HG03521 (cell line): ENCODE results near the gene ASXL2.

Experiments used
- ATAC-seq: cut with Tn5 transposase; IDR thresholded peaks from one replicate; pipeline ENCODE4 v1.9.1; 2021; ENCODE audit warnings: mild to moderate bottlenecking, moderate library complexity; ENCODE audit not compliant: unreplicated experiment

The ASXL2 gene

DNA sequence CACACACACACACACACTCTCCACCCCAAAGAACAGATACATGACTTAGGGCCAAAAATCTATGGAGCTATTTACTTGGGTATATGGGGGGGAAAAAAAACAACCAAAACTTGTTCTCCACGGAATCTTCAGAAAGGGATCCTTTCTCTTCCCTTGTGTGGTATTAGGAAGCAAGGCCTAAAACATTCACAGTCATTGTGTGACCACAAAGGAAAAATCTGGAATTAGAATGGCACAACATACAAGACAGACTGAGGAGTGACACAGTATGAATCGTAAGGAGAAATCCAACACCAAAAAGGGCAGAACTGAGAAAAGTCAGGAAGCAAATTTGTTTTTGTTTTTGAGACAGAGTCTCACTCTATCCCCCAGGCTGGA lies 70.3 kb downstream of the ASXL2 start:
- no peak for ATAC-seq

GRCh38 chr2:25806941-25807340 lies 71.3 kb downstream of the ASXL2 start:
- no peak for ATAC-seq

DNA sequence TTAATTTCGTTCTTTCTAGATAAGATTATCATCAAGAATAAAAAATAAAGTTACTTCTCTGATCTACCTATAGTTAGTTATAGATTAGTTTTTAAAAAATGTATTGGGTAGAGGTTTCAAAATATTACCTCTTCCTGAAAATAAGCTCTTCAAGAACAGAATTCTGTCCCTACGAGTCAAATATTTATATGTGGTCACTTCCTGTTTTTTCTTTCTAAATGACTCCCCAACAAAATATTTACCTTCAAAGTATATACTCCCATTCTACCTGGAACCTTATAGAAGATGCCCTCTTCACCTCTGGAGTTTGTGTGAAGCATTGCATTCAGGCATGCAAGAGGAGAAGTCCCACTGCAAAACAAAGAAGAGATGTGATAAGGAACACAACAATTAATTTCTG lies 72.3 kb downstream of the ASXL2 start:
- ATAC-seq: no peak

DNA sequence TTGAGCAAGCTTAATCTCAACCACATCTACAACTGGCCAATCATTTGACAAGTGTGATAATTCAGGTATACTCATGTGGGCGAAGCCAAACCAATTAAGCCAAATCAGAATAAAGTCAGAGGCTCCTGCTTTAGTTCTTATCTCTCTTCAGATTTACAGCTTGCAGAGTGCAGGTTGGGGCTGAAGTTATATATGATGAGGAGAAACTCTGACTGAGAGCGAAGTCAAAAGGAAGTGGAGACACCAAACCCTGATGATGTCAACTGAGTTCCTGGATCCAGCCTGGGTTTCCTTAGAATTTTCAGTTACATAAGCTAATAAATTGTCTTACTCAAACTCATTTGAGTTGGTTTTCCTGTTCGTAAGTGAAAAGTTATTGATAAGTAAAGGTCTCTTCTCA lies 73.9 kb downstream of the ASXL2 start:
- no peak for ATAC-seq

DNA sequence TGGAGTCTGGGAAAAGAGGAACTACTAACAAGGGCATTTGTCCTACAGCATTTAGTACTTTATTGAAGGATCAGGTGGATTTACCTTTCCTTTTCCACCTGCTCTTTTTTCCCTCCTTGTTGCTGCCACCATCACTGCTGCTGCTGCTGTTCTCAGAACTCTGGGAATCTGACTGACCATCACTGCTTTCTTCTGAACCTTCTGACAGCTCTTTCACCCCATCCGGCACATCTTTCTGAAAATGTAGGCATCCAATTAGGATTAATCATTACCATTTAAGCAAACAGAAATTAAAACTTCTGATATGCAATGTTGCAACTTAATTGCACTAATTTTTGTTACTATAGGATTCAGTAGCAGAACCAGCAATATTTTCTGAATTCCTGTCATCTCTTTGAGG lies 79.0 kb downstream of the ASXL2 start:
- no peak for ATAC-seq

GRCh38 chr2:25797620-25798488 lies 80.4 kb downstream of the ASXL2 start:
- no peak for ATAC-seq

GRCh38 chr2:25794544-25795276 lies 83.6 kb downstream of the ASXL2 start:
- ATAC-seq: no peak

DNA sequence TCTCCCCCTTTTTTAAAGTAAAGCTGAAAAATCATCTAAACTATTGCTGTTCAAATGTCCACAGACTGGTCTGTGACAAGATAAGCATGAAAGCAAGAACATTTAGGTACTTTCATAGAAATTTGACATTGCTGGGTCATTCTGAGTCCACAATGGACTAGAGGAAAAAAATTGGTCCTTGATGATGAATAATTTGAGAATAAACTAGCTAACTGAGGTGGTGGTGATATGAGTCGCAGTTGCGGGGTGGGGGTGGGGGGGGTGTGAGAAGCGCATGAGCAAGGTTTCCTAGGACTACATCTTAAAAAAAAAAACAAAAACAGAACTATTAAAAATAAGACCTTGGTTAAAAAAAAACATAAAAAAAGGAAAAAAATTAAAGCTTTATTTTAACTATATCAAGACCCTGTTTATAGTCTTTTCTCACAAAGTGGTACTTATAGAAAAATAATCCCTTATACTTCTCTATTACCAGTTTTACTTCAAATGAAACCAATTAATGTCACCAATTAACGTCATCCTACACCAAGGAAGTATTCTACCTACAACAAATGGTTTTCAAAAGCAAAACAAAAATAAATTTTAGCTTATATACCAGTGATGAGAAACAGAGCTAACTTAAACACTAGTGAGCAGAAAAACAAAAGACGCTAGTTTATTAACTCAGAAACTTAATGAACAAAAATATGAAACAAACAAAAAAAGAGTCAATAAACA lies 88.1 kb downstream of the ASXL2 start:
- ATAC-seq: no peak

- no peak for ATAC-seq
Measured at GRCh38 chr2:25788457-25788856, 89.8 kb downstream of the ASXL2 start.

DNA sequence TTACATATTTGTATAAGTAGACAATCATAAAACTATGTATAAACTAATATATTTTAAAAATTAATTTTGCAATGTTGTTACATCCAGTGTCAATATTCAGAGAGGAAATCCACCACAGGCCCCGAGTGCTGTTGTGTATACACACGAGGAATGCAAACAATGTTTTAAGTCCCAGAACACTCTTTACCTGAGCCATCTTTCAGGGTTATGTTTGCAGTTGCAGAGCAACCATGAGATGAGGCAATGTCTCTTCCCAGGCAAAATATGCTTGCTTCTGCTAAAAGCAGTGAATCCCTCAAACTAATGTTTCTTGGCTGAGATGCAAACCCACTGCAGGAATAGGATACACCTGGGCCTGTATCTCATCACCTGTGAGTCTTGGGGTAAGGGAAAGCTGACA lies 91.3 kb downstream of the ASXL2 start:
- ATAC-seq: no peak

DNA sequence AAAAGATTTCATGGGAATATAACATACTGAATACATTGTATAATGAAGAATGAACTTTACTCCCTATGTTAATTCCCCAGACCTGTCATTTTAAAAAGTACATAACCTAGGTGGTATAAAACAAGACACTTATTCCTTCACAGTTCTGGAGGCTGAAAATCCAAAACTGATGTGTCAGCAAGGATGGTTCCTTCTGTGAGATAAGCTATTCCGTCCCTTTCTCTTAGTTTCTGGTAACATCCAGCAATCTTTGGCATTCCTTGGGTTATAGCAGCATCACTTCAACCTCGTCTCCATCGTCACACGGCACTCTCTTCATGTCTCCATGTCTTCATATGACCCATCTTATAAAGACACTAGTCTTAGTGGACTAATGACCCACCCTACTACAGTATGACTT lies 93.9 kb downstream of the ASXL2 start:
- no peak for ATAC-seq

GRCh38 chr2:25777077-25777476 lies 101.2 kb downstream of the ASXL2 start:
- ATAC-seq: no peak

- no peak for ATAC-seq
Measured at GRCh38 chr2:25772078-25772477, 106.2 kb downstream of the ASXL2 start.

- no peak for ATAC-seq
Measured at GRCh38 chr2:25763575-25763974, 114.7 kb downstream of the ASXL2 start.

DNA sequence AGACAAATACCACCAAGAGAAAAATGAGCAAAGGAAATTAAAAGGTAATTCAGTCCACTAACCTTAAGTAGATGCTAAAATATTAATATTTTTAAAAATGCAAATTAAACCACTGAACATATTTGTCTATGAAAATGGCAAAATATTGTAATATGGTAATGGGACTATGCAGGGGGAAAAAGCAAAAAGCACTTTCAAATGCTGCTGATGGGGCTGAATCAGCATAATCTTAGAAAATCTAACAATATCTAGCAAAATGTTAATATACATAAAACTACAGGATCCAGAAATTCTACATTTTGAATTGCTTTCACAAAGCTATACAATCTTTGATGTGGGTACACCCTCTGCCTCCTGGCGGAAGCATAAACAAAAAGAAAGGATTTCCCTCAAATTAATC lies 118.0 kb downstream of the ASXL2 start:
- no peak for ATAC-seq

DNA sequence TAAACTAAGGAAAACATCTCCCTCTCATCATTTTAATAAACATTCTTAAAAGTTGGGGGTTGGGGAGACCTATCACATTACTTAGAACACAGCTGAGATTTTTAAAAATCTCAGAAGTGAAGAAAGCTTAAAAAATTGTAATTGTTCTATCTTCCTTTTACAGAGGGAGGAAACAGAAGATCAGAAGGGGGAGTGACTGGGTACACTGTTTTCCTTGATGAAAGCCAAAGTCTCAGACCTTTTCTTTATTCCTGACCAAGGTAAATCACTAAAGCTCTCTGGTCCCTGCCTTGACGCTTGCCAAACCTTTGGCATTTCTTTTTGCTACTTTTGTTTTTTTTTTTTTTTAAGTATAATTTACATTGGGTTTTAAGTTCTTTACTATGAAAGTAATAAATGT lies 119.9 kb downstream of the ASXL2 start:
- no peak for ATAC-seq

DNA sequence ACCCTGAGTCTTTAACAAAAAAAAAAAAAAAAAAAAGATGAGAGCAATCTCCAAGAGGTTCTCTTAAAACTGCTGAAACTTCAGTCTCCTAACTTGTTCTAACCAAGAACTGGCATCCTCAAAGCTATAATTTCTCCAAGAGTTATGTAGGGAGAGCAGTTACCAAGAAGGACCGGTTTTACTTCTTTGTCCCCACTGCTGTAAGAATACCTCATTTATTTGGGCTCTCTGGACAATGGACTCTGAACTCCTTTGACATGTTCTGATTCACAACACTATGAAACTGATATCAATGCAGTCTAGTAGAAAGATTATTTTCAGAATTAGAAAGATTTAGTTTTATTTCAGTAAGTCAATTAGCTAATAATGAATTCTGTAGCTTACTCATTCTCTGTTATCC lies 120.4 kb downstream of the ASXL2 start:
- no peak for ATAC-seq

GRCh38 chr2:25756536-25756935 lies 121.8 kb downstream of the ASXL2 start:
- ATAC-seq: no peak

- no peak for ATAC-seq
Measured at GRCh38 chr2:25749676-25750075, 128.6 kb downstream of the ASXL2 start.

DNA sequence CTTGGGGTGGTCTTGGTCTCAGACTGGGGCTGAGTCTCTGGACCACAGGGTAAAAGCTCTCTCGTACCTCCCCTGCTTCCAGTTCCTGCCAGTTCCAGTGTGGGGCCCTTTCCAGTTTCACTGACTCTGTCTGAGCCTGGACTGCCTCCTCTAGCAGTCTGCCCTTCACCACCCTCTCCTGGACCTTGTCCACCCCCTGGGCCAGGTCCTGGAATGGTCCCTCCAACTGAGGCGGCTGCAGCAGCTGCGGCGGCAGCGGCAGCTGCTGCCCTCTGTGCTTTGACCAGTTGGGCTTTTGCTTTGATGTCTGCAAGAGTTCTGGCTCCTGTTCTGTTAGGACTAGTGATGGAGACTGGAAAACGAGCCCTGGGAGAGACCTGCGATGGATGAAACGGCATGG lies 134.2 kb downstream of the ASXL2 start:
- ATAC-seq: no peak

DNA sequence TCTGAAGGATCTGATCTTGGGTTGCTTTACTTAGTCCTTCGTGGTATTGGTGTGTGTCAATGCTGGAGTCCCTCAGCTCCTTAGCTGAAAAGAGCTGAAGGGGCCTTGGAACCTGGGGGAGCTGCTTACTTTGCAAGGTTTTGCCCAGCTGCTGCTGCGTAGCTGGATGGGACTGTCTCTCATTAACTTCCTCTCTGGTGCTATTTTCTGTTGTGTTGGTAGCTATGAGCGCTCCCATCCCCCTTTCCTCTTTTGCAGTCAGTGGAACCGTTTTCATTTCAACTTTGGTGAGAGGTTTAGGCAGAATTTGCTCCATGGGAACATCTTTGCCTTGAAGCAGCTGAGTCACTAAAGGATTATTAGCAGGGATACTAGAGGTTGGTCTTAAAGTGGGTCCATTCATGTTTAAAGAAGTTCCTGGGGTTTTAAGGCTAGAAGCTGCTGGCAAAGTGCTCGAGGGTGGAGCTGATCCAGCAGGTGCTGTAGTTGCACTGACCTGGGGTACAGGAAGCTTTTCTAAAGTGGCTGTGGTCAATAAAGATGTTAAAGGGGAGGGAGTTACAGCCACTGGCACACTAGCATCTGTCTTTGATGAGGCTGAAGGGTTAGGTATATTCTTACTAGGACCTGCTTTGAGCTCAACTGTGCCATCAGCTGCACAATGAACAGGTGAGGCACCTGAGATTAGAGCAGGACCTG lies 135.0 kb downstream of the ASXL2 start:
- ATAC-seq: no peak
